ENCODE data around the gene ZNF592.
"Not testable (repeated sequence)": the region's sequence is repeated elsewhere in the genome, so short reads cannot be mapped to it uniquely, and the experiment has no call there.

DNA sequence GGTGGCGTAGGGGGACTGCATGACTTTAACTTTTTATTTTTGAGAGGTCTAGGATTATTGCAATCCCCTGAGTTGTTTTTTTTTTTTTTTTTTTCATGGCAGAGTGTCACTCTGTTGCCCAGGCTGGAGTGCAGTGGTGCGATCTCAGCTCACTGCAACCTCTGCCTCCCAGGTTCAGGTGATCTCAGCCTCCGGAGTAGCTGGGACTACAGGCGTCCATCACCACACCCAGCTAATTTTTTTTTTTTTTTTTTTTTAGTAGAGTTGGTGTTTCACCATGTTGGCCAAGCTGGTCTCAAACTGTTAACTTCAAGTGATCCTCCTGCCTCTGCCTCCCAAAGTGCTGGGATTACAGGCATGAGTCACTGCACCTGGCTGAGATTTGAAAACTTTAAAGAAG, 6.5 kb downstream of the ZNF592 start:
- TF ChIP-seq, protein P1, sequence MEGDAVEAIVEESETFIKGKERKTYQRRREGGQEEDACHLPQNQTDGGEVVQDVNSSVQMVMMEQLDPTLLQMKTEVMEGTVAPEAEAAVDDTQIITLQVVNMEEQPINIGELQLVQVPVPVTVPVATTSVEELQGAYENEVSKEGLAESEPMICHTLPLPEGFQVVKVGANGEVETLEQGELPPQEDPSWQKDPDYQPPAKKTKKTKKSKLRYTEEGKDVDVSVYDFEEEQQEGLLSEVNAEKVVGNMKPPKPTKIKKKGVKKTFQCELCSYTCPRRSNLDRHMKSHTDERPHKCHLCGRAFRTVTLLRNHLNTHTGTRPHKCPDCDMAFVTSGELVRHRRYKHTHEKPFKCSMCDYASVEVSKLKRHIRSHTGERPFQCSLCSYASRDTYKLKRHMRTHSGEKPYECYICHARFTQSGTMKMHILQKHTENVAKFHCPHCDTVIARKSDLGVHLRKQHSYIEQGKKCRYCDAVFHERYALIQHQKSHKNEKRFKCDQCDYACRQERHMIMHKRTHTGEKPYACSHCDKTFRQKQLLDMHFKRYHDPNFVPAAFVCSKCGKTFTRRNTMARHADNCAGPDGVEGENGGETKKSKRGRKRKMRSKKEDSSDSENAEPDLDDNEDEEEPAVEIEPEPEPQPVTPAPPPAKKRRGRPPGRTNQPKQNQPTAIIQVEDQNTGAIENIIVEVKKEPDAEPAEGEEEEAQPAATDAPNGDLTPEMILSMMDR (IDR thresholded peaks at IDR 0.05; ENCODE audit: insufficient read depth, low read length): not testable (repeated sequence)
- not testable (repeated sequence) for TF ChIP-seq GABPA, POLR2AphosphoS5 (IDR thresholded peaks at IDR 0.05; ENCODE audit: low read depth)

All from HL-60 (cell line).